Activated naive CD4-positive, alpha-beta T cell treated with anti-CD3 and anti-CD28 coated beads, Interleukin-2, amount 10 ng/mL, durations not matched to agents 7 days and 5 days (primary cell): ENCODE results near the gene LILRB3.
"Not testable (repeated sequence)": the region's sequence is repeated elsewhere in the genome, so short reads cannot be mapped to it uniquely, and the experiment has no call there.

ENCODE experiments used
- CTCF ChIA-PET: fragments of 350-600 bp; sonication (Branson Sonifier 250); formaldehyde crosslinking; loops from one replicate; lab custom pipeline; 2021; ENCODE audit warnings: antibody characterized with exemption; lab: Charles Lee
- DNase-seq: peaks from one replicate; pipeline ENCODE4 v3.0.0-alpha.2; 2020
- H3K27ac Mint-ChIP-seq: one replicate; pipeline ENCODE4 v1.8.0; 2021; ENCODE audit warnings: mild to moderate bottlenecking, moderate library complexity, mixed read lengths
- H3K27me3 Mint-ChIP-seq: one replicate; pipeline ENCODE4 v1.8.0; 2021; ENCODE audit warnings: mild to moderate bottlenecking, mixed read lengths
- H3K36me3 Mint-ChIP-seq: one replicate; pipeline ENCODE4 v1.8.0; 2021; ENCODE audit warnings: mixed read lengths
- H3K4me1 Mint-ChIP-seq: one replicate; pipeline ENCODE4 v1.8.0; 2021; ENCODE audit warnings: mixed read lengths
- H3K4me3 Mint-ChIP-seq: one replicate; pipeline ENCODE4 v1.8.0; 2021; ENCODE audit warnings: mild to moderate bottlenecking, moderate library complexity, mixed read lengths
- H3K9me3 Mint-ChIP-seq: one replicate; pipeline ENCODE4 v1.8.0; 2021; ENCODE audit warnings: mixed read lengths

LILRB3 gene

DNA sequence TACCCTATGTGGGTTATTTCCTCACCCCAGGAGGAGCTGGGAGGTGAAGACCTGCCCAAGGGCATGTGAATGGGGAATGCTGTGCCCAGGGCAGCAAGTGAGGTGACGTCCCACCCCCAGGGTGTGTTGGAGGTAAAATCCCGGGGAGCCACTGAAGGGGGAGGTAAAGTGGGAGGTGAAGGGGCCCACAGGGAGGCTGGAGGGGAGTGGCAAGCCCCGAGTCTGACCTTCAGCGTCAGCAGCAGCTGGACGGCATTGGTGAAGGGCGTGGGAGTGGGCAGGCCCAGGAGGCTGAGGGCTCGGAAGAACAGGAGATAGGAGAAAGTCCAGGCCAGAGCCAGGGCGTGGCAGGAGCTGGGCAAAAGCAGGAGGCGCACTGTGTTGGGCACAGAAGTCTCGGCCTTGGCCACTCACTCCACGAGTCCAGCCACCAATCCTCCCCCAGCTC, 35.8 kb downstream of the LILRB3 start:
- CTCF ChIA-PET: no interaction called here
- no peaks in the 10 kb centered on the region for H3K9me3 Mint-ChIP-seq

DNA sequence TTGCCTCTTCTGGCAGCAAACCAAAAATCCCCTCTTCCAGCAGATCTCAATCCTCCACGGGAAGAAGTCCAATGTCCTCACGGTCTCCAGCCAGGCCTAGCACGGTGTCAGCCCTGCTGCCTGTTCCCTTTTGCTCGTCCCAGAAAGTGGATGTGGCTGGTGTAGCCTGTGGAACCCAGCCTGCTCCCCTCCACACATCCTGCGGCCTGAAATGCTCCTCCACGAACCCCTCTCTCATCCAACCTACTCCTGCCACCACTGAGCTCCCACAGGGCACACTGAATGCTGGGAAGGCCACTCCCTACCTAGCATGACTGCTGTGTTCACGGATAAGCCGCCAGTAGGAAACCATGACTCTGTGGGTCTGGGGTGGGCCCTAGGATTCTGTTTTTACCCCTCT, 36.5 kb downstream of the LILRB3 start:
- no peaks in the 10 kb centered on the region for H3K27me3 Mint-ChIP-seq
- peaks cover 27% of the 10 kb centered on the region for H3K4me1 Mint-ChIP-seq
- no peak for DNase-seq
- CTCF ChIA-PET: no interaction called here
- H3K4me3 Mint-ChIP-seq: no peak overlapping the region
- no peak overlapping the region for H3K27ac Mint-ChIP-seq
- H3K36me3 Mint-ChIP-seq: peaks cover 9% of the 10 kb centered on the region
- no peaks in the 10 kb centered on the region for H3K9me3 Mint-ChIP-seq

More for the DNA sequence above, 35.8 kb downstream of the LILRB3 start:
- DNase-seq: no peak
- Mint-ChIP-seq H3K36me3 (peaks cover 12% of the 10 kb centered on the region), H3K4me3 (peak overlapping the region; percentile 89), H3K4me1 (peaks cover 32% of the 10 kb centered on the region), H3K27ac (peak overlapping the region; percentile 73), H3K27me3 (no peaks in the 10 kb centered on the region)

DNA sequence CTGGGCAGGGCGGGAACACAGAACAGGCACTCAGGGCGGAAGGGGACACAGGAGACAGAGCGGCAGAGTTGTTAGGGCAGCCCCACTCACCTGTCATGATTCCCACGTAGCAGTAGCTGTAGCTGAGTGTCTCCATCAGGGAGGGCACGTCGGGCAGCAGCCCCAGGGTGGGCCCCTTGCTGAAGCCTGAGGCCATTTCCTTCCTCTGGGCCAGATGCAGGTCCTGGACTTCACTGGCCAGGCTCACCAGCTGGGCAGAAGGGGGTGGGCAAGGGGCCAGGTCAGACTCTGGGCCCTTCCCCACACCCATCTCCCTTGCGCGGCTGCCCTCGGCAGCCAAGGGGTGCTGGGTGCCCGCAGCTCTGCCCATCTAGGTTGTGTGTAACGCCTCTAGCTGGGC, 39.4 kb downstream of the LILRB3 start:
- Mint-ChIP-seq H3K27ac (no peak overlapping the region), H3K9me3 (no peaks in the 10 kb centered on the region), H3K4me3 (no peak overlapping the region), H3K27me3 (no peaks in the 10 kb centered on the region), H3K4me1 (peaks cover 22% of the 10 kb centered on the region), H3K36me3 (peaks cover 11% of the 10 kb centered on the region)
- DNase-seq: no peak
- CTCF ChIA-PET: interaction anchor here (2.1 kb wide), 1 partner anchor 82 kb away, joined by 4 read pairs; no protein-coding TSS in a partner anchor

DNA sequence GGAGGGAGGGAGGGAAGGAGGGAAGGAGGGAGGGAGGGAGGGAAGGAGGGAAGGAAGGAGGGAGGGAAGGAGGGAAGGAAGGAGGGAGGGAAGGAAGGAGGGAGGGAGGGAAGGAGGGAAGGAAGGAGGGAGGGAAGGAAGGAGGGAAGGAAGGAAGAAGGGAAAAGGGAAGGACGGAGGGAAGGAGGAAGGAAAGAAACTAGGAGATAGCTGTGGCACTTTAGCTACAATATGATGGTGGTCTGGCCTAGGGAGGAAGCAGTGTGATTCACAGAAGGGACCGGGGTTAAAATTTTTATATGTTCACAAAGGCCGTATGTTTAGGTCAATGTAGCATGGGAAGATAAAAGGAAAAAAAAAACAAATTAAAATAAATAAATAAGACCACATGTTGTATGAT, 40.9 kb downstream of the LILRB3 start:
- H3K9me3 Mint-ChIP-seq, CTCF ChIA-PET, H3K4me1 Mint-ChIP-seq, DNase-seq, H3K4me3 Mint-ChIP-seq, H3K27ac Mint-ChIP-seq, H3K27me3 Mint-ChIP-seq: not testable (repeated sequence)
- H3K36me3 Mint-ChIP-seq: peaks cover 12% of the 10 kb centered on the region

DNA sequence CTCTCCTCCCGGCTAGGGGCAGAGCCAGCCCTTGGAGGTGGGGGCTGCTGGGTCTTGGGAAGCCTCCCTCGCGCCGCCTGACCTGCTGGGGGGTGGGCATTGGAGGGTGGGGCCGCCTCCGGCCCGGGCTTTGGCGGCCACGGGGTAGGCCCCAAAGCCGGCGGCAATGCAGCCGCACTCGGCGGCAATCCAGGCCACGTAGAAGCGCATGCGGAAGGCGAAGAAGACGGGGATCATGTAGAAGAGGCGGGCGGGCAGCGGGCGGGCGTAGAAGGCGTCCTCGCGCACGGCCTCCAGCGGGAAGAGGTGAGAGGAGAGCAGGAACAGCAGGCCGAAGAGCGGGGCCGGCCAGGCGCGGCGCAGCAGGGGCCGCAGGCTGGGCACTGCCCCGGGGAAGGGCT, 42.1 kb downstream of the LILRB3 start:
- H3K27ac Mint-ChIP-seq: no peak overlapping the region
- no peaks in the 10 kb centered on the region for H3K9me3 Mint-ChIP-seq
- no peak for DNase-seq
- no peak overlapping the region for H3K4me3 Mint-ChIP-seq
- H3K27me3 Mint-ChIP-seq: no peaks in the 10 kb centered on the region
- H3K36me3 Mint-ChIP-seq: peaks cover 10% of the 10 kb centered on the region
- CTCF ChIA-PET: interaction anchor here (0.9 kb wide), 1 partner anchor 9 kb away, joined by 3 read pairs; the partner anchor contains the start of gene MBOAT7
- no peaks in the 10 kb centered on the region for H3K4me1 Mint-ChIP-seq

DNA sequence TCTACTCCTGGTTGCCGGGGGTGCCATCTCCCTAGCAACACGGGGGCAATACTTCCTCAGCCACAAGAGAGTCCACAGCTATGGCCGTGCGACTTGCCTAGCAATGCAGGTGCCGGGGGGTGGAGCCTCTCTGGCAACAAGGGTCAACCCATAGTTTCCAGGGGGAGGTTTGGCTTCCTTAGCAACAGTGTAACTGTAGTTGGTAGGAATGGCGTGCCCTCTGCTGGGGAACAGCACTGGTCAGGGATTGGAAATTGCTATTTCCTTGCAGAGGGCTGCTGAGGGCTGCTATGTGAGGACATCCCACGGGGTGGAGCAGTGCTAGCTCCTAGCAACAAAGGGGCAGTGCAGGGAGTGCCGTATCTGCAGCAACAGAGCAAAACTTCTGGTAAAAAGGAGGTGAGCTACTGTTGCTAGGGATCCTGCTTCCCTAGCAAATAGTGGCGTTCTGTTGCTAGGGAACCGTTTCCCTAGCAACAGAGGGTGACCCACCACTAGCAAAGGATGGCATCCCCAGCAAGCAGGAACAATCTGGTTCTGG, 42.8 kb downstream of the LILRB3 start:
- CTCF ChIA-PET: interaction anchor here (0.9 to 1.5 kb wide), 2 partner anchors 10 to 52 kb away, joined by 3 to 4 read pairs; partner anchors contain the start of gene MBOAT7
- H3K9me3 Mint-ChIP-seq: no peaks in the 10 kb centered on the region
- no peak overlapping the region for H3K4me3 Mint-ChIP-seq
- no peaks in the 10 kb centered on the region for H3K4me1 Mint-ChIP-seq
- no peak overlapping the region for H3K27ac Mint-ChIP-seq
- DNase-seq: no peak
- no peaks in the 10 kb centered on the region for H3K27me3 Mint-ChIP-seq
- H3K36me3 Mint-ChIP-seq: peaks cover 8% of the 10 kb centered on the region

DNA sequence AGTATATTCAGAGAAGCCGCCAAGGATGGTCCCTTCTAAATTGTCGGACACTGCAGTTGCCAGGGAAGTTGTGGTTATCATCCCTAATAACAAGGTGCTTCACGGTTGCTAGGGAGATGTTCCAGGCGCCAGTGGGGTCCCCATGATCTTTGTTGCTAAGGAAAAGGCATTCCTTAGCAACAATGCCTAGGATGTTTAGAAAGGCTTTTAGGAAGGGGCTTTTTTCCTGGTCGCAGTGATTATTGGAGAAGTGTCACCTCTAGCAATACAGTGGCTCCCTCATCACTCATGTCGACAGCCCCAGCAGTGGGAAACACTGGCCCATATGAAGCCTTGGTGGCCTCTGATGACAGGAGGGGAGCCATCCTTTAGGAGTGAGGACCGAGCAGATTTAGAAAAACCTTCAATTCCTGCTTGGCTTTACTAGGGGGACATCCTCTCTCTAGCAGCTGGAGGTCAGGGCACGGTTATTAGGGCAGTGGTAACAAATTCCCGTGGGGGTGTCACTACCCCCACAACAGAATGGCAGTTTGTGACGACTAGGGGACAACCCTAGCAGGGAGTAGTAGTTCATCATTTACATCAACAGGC, 43.5 kb downstream of the LILRB3 start:
- DNase-seq: no peak
- Mint-ChIP-seq H3K4me3 (no peak overlapping the region), H3K9me3 (no peaks in the 10 kb centered on the region), H3K27ac (no peak overlapping the region), H3K27me3 (no peaks in the 10 kb centered on the region), H3K36me3 (peaks cover 8% of the 10 kb centered on the region), H3K4me1 (no peaks in the 10 kb centered on the region)
- CTCF ChIA-PET: interaction anchor here (1.5 kb wide), 1 partner anchor 53 kb away, joined by 4 read pairs; no protein-coding TSS in a partner anchor

DNA sequence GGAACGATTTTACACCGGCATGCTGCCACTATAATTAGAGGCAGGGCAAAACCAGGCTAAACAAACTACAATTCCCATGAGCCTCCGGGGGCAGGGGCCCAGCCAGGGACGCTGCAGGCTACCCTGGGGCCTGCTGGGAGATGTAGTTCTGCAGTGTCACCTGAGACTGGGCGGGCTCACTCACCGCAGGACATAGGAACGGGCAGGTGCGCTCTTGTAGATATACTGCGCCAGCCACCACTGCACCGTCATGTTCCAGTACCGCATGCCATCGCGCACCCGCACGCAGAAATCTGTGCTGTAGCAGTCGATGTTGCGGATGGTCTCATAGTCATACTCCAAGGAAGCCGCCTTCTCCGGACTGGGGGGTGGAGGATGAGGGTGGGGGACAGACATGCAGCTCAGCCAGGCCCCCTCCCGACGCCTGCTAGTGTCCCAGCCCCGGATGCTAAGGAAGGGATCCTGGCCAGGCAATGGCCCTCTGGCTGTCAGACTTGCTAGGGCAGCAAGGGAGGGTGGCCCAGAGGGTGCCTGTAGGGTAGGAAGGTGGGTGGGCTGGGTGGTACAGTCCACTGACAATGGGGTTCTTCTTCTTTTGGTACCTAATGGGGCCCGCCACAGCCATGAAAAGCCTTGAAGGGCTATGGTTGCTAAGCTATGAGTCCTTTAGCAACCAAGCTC, 44.1 kb downstream of the LILRB3 start:
- peaks cover 8% of the 10 kb centered on the region for H3K36me3 Mint-ChIP-seq
- no peak overlapping the region for H3K4me3 Mint-ChIP-seq
- no peaks in the 10 kb centered on the region for H3K9me3 Mint-ChIP-seq
- no peaks in the 10 kb centered on the region for H3K27me3 Mint-ChIP-seq
- H3K27ac Mint-ChIP-seq: no peak overlapping the region
- CTCF ChIA-PET: interaction anchor here (1.0 to 1.5 kb wide), 2 partner anchors 9 to 54 kb away, joined by 3 to 4 read pairs; no protein-coding TSS in a partner anchor
- no peaks in the 10 kb centered on the region for H3K4me1 Mint-ChIP-seq
- DNase-seq: peak; percentile 59

DNA sequence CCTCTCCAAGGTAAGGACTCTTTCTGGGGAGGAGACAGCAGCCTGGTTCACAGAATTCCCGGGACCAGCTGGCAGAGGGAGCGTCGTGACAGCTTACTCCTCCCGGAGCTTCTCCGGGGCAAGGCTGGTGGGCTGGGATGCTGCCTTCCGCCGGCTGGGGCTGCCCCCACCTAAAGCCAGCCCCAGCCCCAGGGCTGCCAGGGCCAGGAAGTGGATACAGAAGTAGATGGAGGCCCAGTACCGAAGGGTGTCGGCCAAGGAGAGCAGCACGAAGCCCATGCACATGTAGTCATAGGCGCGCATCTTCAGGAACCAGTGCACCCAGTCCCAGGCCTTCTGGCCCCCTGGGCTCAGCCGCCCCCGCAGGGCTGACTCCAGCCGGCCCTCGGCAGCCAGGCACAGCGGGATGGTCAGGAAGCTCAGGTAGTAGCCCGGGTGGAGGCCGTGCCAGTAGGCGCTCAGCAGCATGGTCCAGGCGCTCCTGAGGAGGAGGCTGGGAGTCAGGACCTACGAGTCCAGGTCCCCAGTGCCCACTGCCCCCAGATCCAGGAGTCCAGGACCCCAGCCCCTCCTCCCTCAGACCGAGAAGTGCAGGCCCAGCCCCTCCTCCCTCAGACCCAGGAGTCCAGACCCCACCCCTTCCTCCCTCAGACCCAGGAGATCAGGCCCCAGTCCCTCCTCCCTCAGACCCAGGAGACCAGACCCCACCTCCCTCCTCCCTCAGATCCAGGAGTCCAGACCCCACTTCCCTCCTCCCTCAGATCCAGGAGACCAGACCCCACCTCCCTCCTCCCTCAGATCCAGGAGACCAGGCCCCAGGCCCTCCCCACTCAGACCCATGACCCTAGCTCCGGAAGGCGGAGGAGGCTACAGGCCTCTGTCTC, 48.6 kb downstream of the LILRB3 start:
- peaks cover 8% of the 10 kb centered on the region for H3K36me3 Mint-ChIP-seq
- no peak for DNase-seq
- no peaks in the 10 kb centered on the region for H3K4me1 Mint-ChIP-seq
- no peaks in the 10 kb centered on the region for H3K9me3 Mint-ChIP-seq
- no peak overlapping the region for H3K27ac Mint-ChIP-seq
- CTCF ChIA-PET: interaction anchor here (2.0 kb wide), 1 partner anchor 92 kb away, joined by 5 read pairs; no protein-coding TSS in a partner anchor
- H3K4me3 Mint-ChIP-seq: no peak overlapping the region
- H3K27me3 Mint-ChIP-seq: peaks cover 15% of the 10 kb centered on the region

DNA sequence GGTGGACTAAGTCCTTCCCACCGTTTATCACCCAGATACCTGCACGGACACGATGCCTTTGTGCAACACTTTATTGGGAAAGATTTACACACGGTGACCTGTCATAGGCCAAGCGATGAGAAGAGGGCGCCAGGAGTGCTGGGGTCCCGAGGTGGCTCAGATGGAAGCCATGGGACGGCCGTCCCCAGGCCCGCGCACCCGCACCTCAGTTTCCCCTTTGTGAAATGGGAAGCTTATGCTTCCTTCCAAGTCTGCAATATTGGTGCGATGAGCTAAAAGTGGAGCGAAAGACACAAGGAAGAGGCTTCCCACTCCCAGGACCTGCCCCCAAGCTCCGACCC, 49.5 kb downstream of the LILRB3 start:
- DNase-seq: no peak
- no peaks in the 10 kb centered on the region for H3K9me3 Mint-ChIP-seq

DNA sequence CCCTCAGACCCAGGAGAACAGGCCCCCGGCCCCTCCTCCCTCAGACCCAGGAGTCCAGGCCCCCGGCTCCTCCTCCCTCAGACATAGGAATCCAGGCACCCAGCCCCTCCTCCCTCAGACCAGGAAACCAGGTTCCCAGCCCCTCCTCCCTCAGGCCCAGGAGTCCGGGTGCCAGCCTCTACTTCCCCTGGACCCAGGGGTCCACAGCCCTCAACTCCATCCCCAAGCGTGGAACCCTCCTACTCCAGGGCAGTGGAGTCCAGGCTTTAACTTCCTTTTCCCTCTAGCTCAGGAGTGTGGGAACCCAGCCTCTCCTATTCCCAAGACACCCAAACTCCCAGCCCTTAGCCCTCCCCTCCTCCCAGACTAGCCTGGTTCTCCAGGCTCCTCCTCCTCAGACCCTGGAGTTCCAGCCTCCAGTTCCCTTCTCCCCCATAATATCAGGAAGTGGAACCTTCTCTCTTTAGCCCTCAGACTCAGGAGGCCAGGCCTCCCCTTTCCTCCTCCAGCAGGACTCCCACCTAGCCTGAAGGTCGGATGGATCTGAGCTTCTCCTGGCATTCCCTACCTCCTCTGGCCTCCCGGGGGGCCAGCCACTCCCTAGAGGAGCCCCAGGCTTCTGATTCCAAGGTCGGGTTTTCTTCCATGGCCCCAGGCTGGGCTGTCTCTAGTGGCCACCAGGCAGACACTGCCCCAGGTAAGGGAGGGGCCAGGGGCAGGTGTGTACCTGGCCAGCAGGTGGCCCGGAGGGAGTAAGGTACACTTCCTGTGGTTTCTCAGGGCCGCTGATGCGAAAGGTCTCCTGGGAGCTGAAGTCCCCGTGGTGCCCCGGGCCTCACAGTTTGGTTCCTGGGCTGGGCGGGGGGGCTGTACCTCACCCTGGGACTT, 50.1 kb downstream of the LILRB3 start, which contains the start of gene TMC4:
Gene TMC4, minus strand, starts transcription at position 690 of the 888 bp plus-strand sequence. Its CDS starts 43 bp downstream, at position 647.
- no peaks in the 10 kb centered on the region for H3K9me3 Mint-ChIP-seq
- DNase-seq: peak; percentile 36

More for the DNA sequence above, 49.5 kb downstream of the LILRB3 start:
- Mint-ChIP-seq H3K27me3 (peaks cover 15% of the 10 kb centered on the region), H3K36me3 (peaks cover 5% of the 10 kb centered on the region), H3K4me1 (peaks cover 2% of the 10 kb centered on the region), H3K4me3 (no peak overlapping the region), H3K27ac (no peak overlapping the region)
- CTCF ChIA-PET: interaction anchor here (2.0 kb wide), 1 partner anchor 92 kb away, joined by 5 read pairs; no protein-coding TSS in a partner anchor

DNA sequence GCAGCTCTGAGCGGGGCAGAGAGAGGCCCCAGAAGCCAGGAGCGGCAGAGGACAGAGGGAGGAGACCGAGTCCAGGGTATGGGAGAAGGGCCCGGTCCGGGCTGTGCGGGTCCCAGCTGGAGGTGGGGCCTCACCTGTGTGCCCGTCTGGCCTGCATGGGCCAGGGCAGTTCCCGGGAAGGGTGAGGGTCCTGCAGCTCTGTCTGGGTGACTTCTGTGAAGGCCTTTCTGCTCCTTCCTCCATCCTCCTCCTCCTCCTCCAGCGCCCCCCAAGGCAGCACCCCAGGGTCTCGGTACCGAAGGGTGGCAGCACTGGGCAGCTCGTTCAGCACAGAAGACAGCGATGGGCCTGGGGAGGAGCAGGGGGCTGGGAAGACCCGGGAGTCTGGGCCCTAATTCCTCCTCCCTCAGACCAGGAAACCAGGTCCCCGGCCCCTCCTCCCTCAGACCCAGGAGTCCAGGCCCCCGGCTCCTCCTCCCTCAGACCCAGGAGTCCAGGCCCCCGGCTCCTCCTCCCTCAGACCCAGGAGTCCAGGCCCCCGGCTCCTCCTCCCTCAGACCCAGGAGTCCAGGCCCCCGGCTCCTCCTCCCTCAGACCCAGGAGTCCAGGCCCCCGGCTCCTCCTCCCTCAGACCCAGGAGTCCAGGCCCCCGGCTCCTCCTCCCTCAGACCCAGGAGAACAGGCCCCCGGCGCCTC, 50.9 kb downstream of the LILRB3 start:
- H3K36me3 Mint-ChIP-seq, H3K9me3 Mint-ChIP-seq, DNase-seq, H3K4me1 Mint-ChIP-seq, H3K4me3 Mint-ChIP-seq: not testable (repeated sequence)
- H3K27me3 Mint-ChIP-seq: peaks cover 17% of the 10 kb centered on the region
- CTCF ChIA-PET: interaction anchor here (2.6 to 2.7 kb wide), 2 partner anchors 60 to 94 kb away, joined by 11 to 16 read pairs; no protein-coding TSS in a partner anchor
- peak overlapping the region; percentile 49 for H3K27ac Mint-ChIP-seq

More for the DNA sequence above, 50.1 kb downstream of the LILRB3 start, which contains the start of gene TMC4:
- no peak within 1 kb of the TSS for H3K4me3 Mint-ChIP-seq
- CTCF ChIA-PET: interaction anchor here (2.0 kb wide), 1 partner anchor 93 kb away, joined by 5 read pairs; no protein-coding TSS in a partner anchor
- H3K36me3 Mint-ChIP-seq: peaks cover 1% of the 10 kb centered on the region
- H3K27me3 Mint-ChIP-seq: peaks cover 15% of the 10 kb centered on the region
- peaks cover 6% of the 10 kb centered on the region for H3K4me1 Mint-ChIP-seq
- H3K27ac Mint-ChIP-seq: no peak within 1 kb of the TSS
